Stromal cell of bone marrow (primary cell): ENCODE results near the gene TAC1.
"Not testable (repeated sequence)": the region's sequence is repeated elsewhere in the genome, so short reads cannot be mapped to it uniquely, and the experiment has no call there.

Experiments
- DNase-seq: peaks from one replicate; pipeline ENCODE4 v3.0.0-alpha.2; 2012; ENCODE audit warnings: low read depth

TAC1 gene, protein sequence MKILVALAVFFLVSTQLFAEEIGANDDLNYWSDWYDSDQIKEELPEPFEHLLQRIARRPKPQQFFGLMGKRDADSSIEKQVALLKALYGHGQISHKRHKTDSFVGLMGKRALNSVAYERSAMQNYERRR

DNA sequence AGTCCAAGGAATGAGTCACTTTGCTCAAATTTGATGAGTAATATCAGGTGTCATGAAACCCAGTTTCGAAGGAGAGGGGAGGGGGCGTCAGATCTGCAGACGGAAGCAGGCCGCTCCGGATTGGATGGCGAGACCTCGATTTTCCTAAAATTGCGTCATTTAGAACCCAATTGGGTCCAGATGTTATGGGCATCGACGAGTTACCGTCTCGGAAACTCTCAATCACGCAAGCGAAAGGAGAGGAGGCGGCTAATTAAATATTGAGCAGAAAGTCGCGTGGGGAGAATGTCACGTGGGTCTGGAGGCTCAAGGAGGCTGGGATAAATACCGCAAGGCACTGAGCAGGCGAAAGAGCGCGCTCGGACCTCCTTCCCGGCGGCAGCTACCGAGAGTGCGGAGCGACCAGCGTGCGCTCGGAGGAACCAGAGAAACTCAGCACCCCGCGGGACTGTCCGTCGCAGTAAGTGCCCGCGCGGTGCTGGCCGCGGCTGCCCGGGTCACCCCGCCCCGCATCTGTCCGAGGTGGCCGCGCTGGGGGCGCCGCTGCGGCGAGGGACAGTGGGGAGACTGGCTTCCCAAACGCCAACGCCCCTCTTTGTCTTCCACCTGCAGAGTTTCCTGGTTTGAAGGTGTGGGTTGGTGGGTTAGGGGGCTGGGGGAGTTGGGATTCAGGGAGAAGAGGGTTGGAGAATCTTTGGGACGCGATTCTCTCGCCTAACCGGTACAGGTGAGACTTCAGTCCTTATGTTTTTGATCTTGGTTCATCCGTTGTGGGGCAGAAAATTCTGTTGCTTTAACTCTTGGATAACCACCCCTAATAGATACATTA, at the start of gene TAC1:
TAC1 (plus strand) TSS at position 351 of the 829 bp plus-strand sequence. CDS start 527 bp downstream, outside the sequence.
- peak; percentile 1 for DNase-seq

DNA sequence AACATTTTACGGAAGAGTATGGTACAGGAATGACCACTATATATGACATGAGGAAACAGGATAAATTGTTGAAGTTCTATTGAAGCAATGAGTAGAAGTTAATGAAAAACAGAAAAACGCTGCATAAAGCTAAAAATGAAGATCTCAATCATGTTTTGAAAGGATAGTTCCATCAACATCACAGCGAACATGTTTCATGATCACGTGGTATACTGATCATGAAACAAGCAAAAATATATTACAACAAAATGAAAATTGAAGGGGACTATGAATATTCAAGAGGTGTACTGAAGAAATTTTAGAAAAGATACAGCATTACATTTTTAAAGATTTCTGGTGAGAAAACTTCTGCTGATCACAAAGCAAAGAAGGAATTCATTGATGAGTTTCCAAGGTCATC, 45.9 kb upstream of the TAC1 start:
- DNase-seq = no peak

DNA sequence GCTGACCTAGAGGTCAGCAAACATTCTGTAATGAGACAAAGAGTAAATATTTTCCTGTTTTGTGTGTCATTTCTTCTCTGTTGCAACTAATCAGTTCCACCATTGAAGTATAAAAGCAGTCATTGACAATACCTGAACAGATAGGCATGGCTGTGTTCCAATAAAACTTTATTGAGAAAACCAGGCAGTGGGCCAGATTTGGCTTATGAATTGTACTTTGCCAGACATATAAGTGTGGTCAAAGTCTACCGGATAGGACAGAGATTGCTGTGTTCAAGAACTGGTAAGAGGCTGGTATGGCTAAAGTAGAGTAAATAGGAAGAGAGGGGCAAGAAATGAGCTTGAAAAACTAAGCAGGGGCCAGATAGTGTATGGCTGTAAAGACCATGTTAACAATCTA, 38.3 kb upstream of the TAC1 start:
- DNase-seq = no peak

DNA sequence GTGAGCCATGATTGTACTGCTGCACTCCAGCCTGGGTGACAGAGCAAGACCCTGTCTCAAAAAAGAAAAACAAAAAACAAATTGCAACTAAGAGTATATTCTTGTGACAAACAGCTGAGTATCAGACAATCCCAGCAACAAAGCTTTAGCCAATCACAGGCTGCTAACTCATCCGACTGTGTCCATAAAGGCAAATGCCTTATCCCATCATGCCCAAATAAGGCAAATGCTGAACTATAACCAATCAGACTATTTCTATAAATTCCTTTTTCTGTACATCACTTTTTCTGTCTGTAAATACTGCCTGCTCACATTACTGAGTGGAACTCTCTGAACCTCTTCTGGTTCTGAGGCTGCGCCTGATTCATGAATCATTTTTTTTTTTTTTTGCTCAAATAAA, 37.5 kb upstream of the TAC1 start:
- DNase-seq = no peak

DNA sequence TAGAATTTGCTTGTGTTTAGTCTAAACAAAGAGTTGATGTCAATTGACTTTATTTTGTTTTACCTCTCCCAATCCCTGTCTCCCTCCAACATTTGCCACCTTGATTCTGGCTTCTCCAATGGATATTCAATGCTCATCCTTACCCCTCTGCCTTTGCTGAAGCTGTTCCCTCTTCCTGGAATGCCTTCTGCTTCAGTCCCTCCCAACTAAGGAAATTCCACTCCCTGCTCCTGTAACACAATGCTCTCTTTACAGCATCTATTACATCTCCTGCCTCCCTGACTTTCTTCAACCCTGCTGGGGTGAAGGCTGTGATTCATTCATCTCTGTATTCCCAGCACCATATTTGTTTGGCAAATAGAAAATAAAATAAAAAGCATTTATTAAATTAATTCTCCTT, 34.5 kb upstream of the TAC1 start:
- DNase-seq = no peak

DNA sequence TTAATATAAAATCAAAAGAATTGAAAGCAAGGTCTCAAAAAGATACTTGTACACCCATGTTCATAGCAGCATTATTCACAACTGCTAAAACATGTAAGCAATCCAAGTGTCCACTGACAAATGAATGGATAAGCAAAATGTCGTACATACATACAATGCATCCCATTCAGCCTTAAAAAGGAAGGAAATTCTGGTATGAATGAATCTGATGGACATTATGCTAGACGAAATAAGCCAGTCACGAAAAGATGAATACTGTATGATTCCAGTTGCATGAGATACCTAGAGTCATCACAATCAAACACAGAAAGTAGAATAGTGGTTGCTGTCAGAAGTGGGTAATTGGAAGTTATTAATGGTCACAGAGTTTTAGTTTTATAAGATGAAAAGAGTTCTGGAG, 9.5 kb upstream of the TAC1 start:
- DNase-seq = no peak

DNA sequence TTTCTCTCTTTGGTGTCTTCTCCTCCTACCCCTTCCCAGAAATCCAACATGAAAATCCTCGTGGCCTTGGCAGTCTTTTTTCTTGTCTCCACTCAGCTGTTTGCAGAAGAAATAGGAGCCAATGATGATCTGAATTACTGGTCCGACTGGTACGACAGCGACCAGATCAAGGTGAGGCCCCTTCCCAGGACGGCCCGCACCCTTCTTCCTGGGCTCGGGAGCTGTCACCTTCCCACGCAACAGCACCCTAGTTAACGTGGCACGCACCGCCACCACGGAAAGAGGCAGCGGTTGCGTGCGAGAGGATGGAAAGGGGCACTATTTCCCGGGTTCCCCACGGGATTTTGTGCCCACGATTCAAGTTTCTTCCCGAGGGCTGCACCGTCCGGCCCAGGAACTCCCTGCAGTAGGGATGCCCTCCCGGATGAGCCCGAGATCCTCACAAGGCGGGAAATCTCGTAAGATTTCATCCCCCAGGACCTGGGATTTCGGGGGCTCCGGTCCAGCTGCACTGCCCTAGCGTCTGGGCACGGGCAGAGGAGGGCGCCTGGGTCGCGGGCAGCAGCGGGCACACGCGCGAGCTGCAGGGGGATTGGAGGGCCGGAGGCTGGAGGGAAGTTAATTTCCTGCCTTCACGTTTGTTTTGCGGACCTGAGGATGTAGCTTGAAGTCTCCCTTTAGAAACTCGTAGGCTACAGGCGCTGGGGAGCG, 834 bp downstream of the TAC1 start:
- DNase-seq = no peak

DNA sequence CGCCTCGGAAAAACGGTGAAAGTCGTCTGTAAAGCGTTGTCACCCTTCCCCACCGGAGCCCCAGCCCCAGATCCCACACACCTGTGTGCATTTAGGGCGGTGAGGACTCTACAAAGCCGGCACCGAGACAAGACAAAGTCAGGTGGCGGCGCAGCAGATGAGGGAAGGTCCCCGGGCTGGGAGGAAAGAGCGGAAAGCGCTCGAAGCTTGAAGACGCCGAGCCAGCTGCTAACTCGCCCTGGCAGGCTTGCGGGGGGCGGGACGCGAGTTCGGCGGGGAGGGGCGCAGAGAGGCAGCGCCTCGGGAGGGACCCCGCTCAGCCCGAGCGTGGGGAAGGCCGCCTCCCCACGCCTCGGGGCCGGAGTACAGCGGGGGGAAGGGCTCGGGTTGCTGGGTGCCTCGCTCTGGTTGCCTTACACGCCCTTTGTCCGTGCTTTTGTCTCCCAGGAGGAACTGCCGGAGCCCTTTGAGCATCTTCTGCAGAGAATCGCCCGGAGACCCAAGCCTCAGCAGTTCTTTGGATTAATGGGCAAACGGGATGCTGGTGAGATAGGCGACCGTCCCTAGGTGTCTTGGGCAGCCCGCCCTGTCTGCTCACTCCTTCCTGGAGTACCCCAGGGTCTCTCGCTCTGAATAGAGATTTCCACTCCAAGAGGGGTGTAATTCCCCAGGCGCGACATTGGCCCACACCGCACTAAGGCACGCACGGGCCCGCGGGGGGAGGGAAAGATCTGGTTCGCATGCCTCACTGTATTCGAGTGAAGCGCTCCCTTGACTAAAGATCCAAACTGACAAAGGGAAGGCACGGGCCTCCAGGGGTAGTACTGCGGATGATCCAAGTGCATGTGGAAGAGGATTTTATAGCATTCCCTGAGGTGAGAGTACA, 1.6 kb downstream of the TAC1 start:
- DNase-seq = no peak

DNA sequence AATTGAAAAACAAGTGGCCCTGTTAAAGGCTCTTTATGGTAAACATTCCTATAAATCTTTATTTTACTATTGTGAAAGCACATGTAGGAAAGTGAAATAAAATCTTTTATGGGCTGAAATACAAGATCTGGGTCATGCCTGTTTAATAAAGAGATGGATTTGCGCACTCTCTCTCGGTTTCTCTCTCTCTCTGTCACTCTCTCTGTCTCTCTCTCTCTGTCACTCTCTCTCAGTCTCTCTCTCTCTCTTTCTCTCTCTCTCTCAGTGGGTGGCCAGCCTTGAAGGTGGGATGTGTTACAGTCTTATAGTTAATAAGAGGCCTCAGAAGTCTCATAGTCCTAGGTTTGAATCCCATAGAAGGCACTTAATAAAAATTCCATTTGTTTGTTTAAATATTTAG, 2.4 kb downstream of the TAC1 start:
- DNase-seq = no peak

DNA sequence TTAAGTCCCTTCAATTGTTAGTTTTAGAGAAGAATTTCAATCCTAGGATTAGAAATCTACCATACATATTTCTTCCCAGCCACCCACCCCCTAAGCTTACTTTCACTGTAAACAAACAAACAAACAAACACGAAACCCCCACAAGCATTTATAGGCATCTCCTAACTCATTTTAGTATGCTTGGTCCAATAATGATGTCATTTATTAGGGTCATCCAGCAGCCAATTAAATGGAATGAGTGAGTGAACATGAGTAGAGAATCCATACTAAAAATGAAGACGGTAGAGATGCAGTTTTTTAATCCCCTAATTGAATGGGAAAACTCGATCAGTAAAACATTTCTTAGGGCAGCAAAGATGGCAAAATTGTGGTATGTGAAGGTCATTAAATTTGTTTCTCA, 3.2 kb downstream of the TAC1 start:
- no peak for DNase-seq

DNA sequence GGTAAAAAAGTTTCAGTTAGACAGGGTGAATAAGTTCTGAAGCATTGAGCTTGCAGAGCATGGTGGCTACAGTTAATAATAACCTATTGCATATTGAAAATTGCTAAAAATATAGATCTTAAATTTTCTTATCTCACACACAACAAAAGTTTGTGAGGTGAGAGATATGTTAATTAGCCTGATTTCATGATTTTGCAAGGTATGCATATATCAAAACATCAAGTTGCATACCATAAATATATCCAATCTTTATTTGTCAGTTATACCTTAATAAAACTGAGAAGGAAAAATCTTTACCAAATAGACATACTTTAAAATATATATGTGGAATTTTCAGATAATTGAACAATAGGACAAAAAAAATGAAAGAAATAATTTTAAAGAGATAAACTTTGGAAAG, 16.6 kb downstream of the TAC1 start:
- no peak for DNase-seq

DNA sequence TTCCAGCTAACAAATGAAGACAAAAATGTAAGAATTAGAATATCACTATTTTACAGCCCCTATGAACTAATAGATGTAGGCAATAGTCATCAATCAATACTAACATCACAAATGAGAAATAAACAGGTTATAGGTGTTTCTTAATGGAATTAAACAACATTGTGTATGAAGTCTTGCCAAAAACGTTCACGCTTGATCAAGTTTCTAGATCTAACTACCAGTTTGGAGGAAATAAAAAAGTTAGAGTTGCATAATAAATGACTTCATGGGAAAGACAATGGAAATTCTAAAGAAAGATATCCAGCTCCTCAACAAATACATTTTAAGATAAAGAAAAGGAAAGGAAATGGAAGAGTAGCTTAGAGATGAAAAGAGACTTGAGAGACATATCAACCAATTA, 19.7 kb downstream of the TAC1 start:
- no peak for DNase-seq

DNA sequence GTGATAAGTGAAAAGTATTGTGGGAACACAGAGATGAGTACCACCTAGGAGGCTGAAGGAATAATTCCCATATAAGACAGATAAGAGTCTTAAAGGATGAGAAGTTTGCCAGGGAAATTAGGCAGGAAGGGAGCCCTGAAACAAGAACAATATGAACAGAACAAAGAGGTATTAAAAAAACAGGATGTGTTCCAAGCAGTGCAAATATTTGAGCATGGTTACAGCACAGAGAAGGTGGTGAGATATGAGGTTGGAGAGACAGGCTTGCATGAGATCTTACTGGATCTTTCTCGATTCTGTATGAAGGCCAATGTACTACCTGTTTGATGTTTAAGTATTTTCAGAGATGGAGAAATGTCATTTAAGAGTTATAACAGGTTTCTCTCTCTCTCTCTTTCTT, 20.3 kb downstream of the TAC1 start:
- DNase-seq = no peak

DNA sequence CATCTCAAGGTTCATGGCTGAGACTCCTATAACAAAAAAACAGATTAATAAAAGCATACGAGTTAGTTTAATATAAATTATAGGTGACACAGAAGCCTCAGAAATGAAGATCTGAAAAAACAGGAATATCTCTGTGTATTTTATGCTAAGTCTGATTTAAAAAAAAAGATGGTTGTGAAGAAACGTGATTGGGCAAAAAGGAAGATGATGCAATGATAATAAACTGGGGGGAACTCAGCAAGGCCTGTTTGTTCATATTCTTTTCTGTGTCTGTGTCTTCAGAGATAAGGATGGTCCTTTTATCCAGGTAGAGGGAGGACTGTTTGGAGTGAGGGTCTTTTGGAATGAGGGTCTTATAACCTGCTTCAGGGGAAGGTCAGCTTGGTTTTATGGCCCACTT, 25.9 kb downstream of the TAC1 start:
- no peak for DNase-seq

DNA sequence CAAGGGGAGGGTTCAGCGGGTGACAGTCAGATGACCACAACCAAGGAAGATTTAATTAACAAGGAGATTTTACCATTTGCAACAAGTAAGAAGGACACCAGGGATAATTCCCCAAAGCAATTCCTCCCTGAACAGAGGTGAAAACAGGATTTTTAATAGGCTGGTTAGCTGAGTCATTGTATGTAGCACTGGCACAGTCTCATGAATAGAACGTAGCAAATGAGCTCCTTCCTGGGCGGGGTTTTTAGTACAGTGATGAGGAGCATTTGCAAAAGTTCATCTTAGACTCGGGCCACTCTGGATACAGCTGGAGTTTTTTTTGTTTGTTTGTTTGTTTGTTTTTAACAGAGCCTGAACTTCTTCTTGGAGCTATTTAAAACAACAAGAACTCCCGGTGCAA, 39.0 kb downstream of the TAC1 start:
- DNase-seq = no peak

DNA sequence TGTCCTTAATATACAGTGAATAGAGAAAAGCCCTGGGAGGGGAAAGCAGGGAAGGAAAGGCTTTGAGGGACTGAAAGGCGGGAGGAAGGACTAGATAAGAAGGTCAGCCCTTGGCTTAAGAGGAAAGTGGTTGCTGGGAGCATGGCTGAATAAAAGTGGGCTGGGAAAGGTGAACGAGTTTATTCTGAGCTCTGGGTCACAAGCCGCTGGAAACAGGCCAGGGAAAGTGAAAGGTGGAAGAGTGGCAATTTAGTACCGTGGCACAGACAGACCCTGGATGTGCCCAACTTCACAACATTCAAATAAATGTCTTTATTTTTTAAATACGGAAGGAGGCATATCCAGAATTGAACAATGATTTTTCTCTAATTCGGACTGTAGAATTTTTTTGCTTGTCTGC, 39.7 kb downstream of the TAC1 start:
- DNase-seq = no peak

DNA sequence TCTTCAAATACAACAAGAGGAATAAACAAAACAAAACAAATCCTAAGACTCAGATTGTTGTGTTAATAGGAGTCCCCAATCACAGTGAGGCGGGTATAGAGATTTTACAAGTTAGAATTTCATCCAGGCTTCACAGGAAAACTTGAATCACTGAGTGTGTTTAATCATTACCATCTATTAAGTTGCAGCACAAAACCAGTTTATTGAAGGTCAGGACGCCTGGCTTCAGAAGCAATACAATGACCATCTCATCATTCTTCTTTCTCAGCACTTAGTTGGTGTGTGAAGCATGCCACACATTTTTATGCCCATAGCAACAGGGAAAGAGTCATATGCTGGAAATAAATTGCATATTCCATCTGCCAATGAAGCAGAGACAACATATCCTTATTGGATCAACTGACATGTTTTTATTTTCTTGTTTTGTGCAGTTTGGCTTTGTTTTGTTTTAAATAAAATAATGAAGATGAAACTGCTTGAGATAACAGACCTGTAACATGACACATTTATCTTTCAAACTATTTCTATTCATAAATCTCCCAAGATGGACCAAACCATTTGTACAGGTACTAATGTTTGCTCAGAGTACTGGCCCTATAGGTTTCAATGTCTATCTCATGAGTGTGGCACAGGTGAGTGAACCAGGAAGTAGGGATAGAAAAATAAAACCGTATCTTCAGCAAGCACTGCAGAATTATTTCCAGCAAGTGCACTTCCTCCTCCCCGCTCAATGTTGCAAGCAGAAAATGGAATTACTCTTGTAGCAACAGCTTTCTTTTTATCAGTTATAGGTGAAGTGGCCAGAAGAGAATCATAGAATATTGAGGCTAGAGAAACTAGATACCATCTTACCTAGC, 40.4 kb downstream of the TAC1 start:
- DNase-seq = no peak

DNA sequence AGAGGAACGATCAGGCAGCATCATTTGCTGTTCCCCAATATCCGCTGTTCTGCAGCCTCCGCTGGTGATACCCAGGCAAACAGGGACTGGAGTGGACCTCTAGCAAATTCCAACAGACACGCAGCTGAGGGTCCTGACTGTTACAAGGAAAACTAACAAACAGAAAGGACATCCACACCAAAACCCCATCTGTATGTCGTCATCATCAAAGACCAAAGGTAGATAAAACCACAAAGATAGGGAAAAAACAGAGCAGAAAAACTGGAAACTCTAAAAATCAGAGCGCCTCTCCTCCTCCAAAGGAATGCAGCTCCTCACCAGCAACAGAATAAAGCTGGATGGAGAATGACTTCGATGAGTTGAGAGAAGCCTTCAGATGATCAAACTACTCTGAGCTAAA, 54.5 kb downstream of the TAC1 start:
- not testable (repeated sequence) for DNase-seq
